NCI-H446 (cell line): ENCODE data around the gene XPNPEP3.

Experiments
- DNase-seq, 2 experiments: peaks; one replicate each; lab custom pipeline; 2025; lab: John Stamatoyannopoulos, UW

Gene XPNPEP3

DNA sequence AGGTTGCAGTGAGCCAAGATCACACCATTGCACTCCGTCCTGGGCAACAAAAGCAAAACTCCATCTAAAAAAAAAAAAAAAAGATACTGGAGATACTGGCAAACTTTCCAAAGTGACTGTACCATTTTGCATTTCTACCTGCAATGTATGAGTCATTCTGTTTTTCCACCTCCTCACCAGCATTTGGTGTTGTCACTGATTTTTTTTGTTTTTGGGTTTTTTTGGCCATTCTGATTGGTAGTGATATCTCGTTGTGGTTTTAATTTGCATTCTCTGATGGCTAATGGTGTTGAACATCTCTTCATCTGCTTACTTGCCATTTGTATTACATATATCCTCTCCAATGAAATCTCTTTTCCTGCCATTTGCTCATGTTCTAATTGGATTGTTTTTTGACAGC, 82.3 kb downstream of the XPNPEP3 start:
- no peak for DNase-seq

DNA sequence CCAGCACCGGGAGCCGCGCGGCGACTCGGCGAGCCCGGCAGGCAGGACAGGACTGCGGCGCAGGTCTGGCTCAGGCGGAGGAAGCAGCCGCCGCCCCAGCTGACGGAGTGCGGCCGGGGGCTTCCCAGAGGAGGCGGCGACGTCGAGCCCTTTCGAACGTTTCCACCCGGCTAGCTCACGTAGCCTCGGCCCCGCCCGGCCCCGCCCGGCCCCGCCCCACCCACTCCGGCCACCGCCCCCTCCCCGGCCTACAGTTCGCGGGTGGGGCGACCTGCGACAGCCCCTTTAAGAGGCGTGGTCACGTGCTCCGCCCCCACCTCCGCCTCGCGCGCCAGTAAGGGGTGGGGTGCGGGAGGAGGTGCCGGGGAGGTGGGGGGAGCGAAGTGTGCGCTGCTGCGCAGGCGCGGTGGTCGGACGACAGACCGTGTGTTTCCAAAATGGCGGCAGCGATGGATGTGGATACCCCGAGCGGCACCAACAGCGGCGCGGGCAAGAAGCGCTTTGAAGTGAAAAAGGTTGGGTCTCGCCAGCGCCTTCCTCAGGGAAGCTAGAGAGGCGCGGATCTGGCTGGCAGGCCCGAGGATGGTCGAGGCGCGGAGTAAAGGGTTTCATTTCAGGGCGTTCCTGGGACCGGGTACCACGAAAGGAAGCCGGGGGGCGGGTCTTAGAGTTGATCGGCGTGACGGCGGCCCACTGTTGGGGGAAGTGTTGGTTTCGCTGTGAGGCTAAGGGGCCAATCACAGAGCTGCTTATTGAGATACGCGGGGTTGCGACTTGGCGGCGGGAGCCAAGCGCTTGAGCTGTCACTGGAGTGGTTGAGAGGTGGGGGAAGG, 94.2 kb downstream of the XPNPEP3 start, which contains the start of gene RBX1:
Gene RBX1, plus strand, starts transcription at position 417 of the 833 bp plus-strand sequence. Its CDS starts 21 bp downstream, at position 438.
- peak; percentile 96 to 97 for DNase-seq

DNA sequence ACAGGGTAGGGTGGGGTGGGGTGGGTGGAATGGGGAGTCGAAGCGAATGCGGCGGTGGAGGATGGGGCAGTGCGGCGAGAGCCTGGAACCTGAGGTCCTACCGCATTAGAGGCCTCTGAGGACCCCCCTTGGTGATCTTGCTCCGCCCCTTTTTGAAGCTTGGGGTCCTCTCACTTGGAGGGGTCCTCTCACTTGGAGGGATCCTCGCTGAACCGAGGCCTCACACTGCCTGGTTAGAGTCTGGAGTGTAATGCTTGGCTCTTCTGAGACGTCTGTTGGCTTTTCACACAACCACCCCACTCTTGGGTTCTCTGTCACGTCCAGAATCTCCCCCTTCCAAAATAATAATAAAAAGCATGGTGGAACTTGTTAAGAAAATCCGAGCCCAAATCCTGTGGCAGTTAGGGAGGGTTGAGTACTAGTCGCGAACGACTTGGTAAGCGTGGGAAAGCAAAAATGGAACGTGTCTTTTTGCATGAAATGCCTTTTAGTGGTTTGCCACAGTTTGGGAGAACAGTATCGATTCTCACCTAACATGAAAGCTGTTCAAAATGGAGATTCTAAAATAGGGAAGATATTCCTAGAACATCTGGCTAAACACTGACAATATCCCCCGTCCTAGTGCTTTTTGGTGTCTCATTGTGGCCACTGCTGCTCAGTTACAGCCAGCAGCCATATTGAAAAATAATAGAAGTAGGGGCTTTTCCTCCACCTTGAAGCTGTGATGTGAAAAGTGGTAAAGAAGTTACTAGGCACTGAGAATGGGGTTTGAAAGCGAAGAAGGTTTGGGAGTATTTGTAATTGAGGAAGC, 95.1 kb downstream of the XPNPEP3 start:
- DNase-seq = peak in 1 of 2 experiments; percentile 13

DNA sequence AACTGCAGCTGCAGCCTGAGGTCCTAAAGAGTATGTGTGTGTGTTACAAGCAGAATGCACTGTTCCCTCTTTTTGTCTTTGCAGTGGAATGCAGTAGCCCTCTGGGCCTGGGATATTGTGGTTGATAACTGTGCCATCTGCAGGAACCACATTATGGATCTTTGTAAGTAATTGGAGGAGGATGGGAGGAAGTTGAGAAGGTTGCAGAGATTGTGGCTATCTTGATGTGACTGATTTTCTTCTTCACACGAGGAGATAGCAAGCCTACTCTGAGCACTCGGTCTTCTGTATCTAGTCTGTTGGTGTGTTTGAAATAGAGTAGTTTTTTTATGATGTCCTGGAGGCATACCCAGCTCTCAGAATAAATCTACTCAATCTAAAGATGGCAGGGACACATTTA, 96.5 kb downstream of the XPNPEP3 start:
- DNase-seq = no peak

DNA sequence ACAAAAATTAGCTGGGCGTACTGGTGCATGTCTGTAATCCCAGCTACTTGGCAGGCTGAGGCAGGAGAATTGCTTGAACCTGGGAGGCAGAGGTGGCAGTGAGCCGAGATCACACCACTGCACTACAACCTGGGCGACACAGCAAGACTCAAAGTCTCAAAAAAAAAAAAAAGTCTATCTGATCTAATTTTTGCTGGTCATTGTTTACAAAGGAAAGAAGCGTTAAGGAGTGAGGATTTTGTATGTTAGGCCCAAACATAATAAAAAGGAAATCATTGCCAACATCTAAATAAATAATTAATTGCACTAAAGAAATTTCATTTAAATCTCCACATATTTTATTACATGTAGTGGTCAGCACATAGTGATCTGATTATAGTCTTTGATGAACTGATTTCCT, 97.2 kb downstream of the XPNPEP3 start:
- no peak for DNase-seq

DNA sequence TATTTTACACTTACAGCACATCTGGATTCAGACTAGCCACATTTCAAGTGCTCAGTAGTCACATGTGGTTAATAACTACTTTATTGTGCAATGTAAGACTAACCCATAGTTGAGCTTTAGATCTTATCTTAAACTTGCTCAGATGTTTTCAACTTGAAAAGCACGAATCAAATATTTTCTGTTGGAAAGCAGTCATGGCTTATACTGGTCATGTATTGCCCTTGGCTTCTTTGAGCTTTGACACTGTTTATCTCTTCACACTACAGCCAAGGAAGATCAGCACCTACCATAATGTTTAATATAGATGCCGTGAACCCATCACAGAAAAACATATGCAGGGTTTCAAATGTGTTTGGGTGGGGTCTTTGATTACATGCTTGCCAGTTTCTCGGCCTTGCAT, 98.6 kb downstream of the XPNPEP3 start:
- no peak for DNase-seq

DNA sequence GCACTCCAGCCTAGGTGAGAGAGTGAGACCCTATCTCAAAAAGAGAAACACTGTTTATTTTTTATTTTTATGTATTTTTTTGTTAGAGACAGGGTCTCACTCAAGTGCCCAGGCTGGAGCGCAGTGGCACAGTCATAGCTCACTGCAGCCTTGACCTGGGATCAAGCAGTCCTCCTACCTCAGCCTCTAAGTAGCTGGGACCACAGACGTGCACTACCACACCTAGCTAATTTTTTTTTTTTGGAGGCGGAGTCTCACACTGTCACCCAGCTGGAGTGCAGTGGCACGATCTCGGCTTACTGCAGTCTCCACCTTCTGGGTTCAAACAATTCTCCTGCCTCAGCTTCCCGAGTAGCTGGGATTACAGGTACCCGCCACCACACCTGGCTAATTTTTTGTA, 100.7 kb downstream of the XPNPEP3 start:
- DNase-seq = no peak

DNA sequence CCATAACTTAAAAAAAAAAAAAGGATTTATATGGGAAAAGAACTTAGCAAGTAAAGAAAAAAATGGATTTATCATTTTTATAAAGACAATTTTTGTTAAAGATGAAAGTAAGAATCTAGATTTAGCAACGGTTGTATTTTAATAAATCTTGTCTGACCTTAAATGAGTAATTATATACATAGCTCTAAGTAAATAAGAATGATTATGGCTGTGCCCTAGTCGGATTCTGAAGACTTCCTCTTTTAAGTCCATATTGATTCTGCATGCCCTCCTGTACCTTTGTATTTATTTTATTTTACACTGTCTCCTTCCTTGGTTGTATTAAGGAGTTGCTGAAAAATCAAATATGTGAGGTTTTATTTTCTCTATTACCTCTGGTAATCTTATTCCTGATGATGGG, 101.4 kb downstream of the XPNPEP3 start:
- DNase-seq = no peak

DNA sequence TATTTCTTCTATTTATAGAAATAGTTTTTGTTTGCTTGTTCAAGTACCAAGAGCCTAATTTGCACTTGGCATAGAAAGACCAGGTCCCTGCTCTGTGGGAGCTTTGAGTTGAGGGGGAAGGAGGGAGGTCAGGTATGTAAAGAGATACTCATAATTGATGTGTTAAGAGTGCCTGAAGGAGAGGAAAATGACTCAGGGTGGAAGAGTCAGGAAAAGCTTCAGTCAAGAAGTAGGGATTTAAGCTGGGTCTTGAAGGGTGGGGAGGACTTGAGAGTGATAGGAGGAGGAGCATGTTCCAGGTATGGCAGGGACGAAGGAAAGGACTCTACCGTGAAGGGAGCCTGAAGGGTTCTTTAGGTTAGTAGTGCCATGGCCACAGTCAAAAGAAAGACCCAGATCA, 103.2 kb downstream of the XPNPEP3 start:
- DNase-seq = no peak

DNA sequence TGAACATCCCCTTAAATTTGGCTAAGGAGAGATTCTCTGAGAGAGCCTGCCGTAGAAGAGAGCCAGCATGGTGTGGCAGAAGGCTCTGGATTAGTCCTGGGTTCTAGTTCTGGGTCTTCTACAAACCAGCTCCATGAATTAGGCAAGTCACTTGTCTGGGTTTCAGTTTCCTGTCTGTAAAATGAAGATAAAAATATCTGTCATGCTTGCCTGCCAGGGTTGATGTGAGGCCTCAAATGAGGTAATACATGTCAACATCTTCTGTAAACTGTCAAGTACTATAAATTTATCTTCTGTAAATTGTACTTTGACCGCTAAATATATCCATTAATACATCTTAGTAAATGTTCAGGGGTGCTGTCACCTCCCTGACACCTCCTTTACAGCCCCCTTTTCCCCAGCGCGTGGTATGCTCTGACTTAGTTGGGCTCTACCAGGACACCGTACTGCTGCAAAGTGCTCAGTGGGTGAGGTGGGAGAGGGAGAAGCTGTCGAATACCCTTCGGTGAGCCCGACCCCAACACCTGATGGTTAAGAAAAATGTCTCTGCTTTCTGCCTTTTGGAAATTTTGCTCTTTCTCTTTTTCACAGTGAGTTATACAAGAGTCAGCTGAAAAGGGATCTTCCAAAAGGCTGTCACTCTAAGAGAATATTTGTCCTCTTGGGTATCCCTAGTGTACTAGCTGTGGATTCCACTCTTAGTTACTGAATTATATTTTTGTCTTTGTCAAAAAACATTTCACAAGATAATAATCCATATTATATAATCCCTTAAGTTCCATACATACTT, 109.2 kb downstream of the XPNPEP3 start:
- no peak for DNase-seq

DNA sequence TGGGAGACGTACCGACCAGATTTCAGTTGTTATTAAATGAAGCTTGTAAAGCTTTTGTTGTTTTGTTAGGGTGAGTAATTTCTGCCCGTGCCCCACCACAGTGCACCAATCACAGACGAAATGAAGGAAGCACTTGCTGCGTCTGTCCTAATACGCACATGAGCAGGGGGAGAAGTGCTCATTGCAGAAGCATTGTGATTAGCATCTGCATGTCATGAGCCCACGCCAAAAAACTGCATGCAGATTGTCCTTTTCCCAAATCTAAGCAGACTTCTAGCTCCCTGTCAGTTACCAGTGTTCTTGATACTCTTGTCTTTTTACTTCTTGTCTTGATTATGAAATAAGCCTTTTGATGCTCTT, 109.8 kb downstream of the XPNPEP3 start:
- DNase-seq = no peak

DNA sequence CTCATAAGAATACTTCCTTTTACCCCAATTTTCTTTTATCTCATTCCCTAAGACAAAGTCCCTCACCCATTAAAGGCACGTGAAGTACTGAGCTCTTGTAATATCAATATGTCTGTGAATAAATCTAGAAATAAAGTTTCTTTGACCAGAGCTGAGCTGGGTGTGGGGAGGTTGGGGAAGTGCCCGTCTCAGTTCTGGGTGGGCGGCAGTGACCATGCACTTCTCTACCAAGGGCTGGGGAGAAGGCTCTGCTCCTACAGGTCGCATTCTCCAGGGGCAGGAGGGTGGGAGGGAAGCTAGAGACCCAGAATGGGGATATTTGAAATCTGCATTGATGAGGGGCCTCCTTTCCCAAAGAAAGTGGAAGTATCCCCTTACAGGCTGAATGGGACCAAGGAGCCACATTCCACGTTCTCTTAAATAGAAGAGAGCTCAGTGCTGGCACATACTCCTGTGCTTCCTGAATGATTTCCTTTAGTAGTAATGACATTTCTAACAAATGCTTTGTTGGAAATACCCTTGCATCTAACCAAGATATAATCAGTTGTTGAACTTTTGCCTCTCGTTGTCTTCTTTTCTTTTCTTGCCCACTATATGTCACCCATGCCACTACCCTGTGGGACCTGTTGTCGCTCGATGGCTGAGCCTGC, 110.3 kb downstream of the XPNPEP3 start:
- DNase-seq = no peak

DNA sequence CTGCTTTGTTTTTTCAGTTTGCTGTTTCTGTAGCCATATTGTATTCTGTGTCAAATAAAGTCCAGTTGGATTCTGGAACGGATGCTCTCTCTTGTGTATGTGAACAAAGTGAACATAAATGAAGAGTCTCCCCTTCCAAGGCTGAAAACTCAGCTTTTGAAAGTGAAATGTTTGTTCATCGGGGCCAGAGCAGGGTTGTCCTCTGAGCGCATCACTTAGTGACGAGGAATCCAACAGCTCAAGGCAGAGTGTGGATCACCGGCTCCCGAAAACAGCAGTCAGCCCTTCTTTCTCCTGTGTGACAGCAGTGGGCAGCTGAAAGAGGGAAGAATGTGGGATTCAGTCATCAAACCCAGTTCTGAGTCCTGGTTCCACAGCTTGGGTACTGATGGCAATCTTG, 115.6 kb downstream of the XPNPEP3 start:
- no peak for DNase-seq

DNA sequence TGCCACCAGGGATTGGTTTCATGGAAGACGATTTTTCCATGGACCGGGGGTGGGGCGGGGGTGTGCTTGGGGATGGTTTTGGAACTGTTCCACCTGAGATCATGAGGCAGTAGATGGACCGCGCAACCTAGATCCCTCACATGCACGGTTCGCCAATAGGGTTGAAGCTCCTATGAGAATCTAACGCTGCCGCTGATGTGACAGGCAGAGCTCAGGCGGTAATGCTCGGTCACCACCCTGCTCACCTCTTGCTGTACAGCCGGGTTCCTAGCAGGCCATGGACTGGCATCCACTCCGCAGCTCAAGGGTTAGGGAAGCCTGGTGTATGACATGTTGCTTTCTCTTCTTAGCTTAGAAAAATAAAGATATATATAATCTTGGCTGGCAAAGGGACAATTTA, 116.2 kb downstream of the XPNPEP3 start:
- no peak for DNase-seq

DNA sequence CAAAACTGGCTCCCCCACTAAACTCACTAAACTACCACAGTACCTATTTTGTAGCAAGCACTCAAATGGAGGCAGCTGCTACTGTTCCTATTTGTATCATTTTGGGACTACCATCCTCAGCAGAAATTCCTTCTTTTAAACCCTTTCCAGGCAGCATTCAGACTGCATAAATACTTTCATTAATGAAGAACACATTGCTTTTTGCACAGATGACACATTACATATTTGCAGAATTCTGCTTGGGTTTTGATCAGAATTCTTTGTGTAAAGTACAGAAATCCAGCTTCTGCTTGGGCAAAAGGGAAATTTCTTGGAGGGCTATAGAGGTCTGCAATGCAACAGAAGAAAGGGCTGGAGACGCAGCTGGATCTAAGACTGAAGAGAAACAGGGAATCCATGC, 118.4 kb downstream of the XPNPEP3 start:
- no peak for DNase-seq

DNA sequence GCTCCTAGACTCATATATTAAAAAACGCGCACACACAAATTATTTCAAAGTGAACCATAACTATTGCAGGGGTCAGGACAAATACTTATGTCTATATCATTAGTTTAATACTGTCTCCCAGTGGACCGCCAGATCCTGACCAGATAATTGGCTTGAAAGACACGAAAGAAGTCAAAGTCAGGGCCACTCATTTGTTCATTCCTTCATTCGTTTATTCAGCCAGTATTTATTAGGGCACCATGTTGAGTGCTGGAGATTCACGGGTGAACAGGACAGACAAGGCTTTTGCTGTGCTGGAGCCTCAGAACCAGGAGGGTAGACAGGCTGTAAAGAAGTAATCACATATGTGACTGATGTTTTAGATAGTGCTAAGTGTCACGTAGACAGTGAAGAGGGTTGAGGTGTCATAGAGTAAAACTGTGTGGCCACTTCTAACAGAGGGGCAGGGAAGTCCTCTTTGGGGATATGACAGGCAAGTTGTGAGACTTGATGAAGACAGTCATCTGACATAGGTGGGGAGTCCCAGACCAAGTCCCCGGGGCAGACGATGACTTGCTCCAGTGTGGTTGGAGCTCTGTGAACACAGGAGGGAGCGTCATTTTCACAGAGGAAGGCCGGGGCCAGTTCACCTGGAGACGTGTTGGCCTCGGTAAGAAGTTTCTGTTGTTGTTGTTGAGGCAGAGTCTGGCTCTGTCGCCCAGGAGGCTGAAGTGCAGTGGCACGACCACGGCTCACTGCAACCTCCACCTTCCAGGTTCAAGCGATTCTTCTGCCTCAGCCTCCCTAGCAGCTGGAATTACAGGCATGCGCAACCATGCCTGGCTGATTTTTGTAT, 120.1 kb downstream of the XPNPEP3 start:
- DNase-seq = no peak

DNA sequence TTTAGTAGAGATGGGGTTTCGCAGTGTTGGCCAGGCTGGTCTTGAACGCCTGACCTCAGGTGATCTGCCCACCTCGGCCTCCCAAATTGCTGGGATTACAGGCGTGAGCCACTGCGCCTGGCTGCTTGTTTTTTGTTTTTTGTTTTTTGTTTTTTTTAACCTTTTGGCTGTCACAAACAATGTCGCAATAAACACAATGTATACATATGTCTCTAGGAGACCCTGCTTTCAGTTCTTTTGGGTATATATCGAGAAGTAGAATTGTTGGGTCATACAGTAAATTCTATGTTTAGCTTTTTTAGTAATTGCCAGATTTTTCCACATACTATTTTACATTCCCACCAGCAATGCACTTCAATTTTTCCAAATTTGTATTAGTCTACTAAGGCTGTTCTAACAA, 122.2 kb downstream of the XPNPEP3 start:
- no peak for DNase-seq

DNA sequence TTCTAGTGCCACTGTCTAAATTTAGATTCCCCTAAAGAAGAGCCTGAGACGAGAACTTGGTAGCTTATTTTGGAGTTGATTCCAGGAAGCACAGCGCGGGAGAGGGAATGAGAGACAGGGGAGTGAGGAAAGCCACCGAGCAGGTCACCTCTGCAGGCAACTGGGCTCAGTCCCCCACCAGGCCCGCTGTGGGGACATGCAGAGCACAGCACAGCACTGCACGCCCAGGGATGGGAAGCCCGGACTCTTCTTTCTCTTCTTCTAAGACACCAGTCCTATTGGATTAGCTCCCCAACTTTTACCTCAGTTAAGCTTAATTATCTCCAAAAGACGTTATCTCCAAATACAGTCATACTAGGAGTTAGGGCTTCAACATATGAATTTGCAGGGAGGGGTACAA, 122.9 kb downstream of the XPNPEP3 start:
- no peak for DNase-seq
